ENCODE results near the gene CD58.

Gene CD58

DNA sequence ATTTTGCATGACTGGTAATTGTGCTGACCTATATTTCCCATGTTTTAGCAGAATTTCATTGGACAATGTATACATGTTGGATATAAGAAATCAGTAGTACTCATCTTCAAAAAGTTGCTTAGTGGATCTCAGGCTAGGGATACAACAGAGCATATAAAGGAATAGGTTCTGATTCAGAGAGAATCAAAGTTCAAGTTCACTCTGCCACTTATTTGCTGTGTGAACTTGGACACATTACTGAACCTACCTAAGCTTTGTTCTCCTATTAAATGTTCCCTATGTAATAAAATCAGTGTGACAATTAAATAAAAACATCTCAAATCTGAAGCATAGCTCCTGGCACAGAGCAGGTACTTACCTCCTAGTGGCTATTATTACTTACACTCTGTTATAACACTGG, 9.3 kb downstream of the CD58 start:
- Histone ChIP-seq H3K27me3 (ENCODE audit: control insufficient read depth, insufficient read depth, low read length) (no peaks in the 10 kb centered on the region), H3K36me3 (ENCODE audit: control insufficient read depth, insufficient read depth, low read length) (no peaks in the 10 kb centered on the region), H3K9me3 (ENCODE audit: control insufficient read depth, low read length) (no peaks in the 10 kb centered on the region), H3K4me1 (ENCODE audit: control insufficient read depth, insufficient read depth, low read length) (peaks cover 10% of the 10 kb centered on the region), H3K9ac (ENCODE audit: low read length) (no peak overlapping the region), H3K4me3 (ENCODE audit: low read length) (no peak overlapping the region)

- no peak overlapping the region for H3K4me3 ChIP-seq (ENCODE audit: low read length)
Measured at GRCh38 chr1:116560704-116561490, 9.9 kb downstream of the CD58 start.

GRCh38 chr1:116559304-116559761, 11.5 kb downstream of the CD58 start:
- Histone ChIP-seq H3K4me1 (ENCODE audit: control insufficient read depth, insufficient read depth, low read length) (peaks cover 18% of the 10 kb centered on the region), H3K4me3 (ENCODE audit: low read length) (no peak overlapping the region)

More at GRCh38 chr1:116560704-116561490, 9.9 kb downstream of the CD58 start:
- peaks cover 17% of the 10 kb centered on the region for H3K4me1 ChIP-seq (ENCODE audit: control insufficient read depth, insufficient read depth, low read length)
- H3K27me3 ChIP-seq (ENCODE audit: control insufficient read depth, insufficient read depth, low read length), result no peaks in the 10 kb centered on the region
- H3K9me3 ChIP-seq (ENCODE audit: control insufficient read depth, low read length), result no peaks in the 10 kb centered on the region
- no peak overlapping the region for H3K9ac ChIP-seq (ENCODE audit: low read length)
- no peaks in the 10 kb centered on the region for H3K36me3 ChIP-seq (ENCODE audit: control insufficient read depth, insufficient read depth, low read length)

GRCh38 chr1:116558571-116558970, 12.3 kb downstream of the CD58 start:
- peaks cover 20% of the 10 kb centered on the region for H3K4me1 ChIP-seq (ENCODE audit: control insufficient read depth, insufficient read depth, low read length)

More at GRCh38 chr1:116559304-116559761, 11.5 kb downstream of the CD58 start:
- no peak overlapping the region for H3K9ac ChIP-seq (ENCODE audit: low read length)
- H3K27me3 ChIP-seq (ENCODE audit: control insufficient read depth, insufficient read depth, low read length), result no peaks in the 10 kb centered on the region
- H3K9me3 ChIP-seq (ENCODE audit: control insufficient read depth, low read length), result no peaks in the 10 kb centered on the region
- no peaks in the 10 kb centered on the region for H3K36me3 ChIP-seq (ENCODE audit: control insufficient read depth, insufficient read depth, low read length)

GRCh38 chr1:116558140-116558549, 12.7 kb downstream of the CD58 start:
- H3K36me3 ChIP-seq (ENCODE audit: control insufficient read depth, insufficient read depth, low read length), result no peaks in the 10 kb centered on the region
- no peak overlapping the region for H3K4me3 ChIP-seq (ENCODE audit: low read length)
- no peaks in the 10 kb centered on the region for H3K9me3 ChIP-seq (ENCODE audit: control insufficient read depth, low read length)
- peaks cover 25% of the 10 kb centered on the region for H3K4me1 ChIP-seq (ENCODE audit: control insufficient read depth, insufficient read depth, low read length)
- H3K27me3 ChIP-seq (ENCODE audit: control insufficient read depth, insufficient read depth, low read length), result no peaks in the 10 kb centered on the region
- no peak overlapping the region for H3K9ac ChIP-seq (ENCODE audit: low read length)

More at GRCh38 chr1:116558571-116558970, 12.3 kb downstream of the CD58 start:
- Histone ChIP-seq H3K27me3 (ENCODE audit: control insufficient read depth, insufficient read depth, low read length) (no peaks in the 10 kb centered on the region), H3K36me3 (ENCODE audit: control insufficient read depth, insufficient read depth, low read length) (no peaks in the 10 kb centered on the region), H3K4me3 (ENCODE audit: low read length) (no peak overlapping the region), H3K9ac (ENCODE audit: low read length) (no peak overlapping the region), H3K9me3 (ENCODE audit: control insufficient read depth, low read length) (no peaks in the 10 kb centered on the region)

- peaks cover 25% of the 10 kb centered on the region for H3K4me1 ChIP-seq (ENCODE audit: control insufficient read depth, insufficient read depth, low read length)
- no peak overlapping the region for H3K4me3 ChIP-seq (ENCODE audit: low read length)
- no peaks in the 10 kb centered on the region for H3K9me3 ChIP-seq (ENCODE audit: control insufficient read depth, low read length)
- no peak overlapping the region for H3K9ac ChIP-seq (ENCODE audit: low read length)
- H3K36me3 ChIP-seq (ENCODE audit: control insufficient read depth, insufficient read depth, low read length), result no peaks in the 10 kb centered on the region
- H3K27me3 ChIP-seq (ENCODE audit: control insufficient read depth, insufficient read depth, low read length), result no peaks in the 10 kb centered on the region
Measured at GRCh38 chr1:116557323-116557878, 13.4 kb downstream of the CD58 start.

GRCh38 chr1:116556289-116557006, 14.4 kb downstream of the CD58 start:
- Histone ChIP-seq H3K27me3 (ENCODE audit: control insufficient read depth, insufficient read depth, low read length) (no peaks in the 10 kb centered on the region), H3K4me1 (ENCODE audit: control insufficient read depth, insufficient read depth, low read length) (peaks cover 25% of the 10 kb centered on the region), H3K9me3 (ENCODE audit: control insufficient read depth, low read length) (no peaks in the 10 kb centered on the region), H3K4me3 (ENCODE audit: low read length) (no peak overlapping the region), H3K36me3 (ENCODE audit: control insufficient read depth, insufficient read depth, low read length) (no peaks in the 10 kb centered on the region), H3K9ac (ENCODE audit: low read length) (no peak overlapping the region)

GRCh38 chr1:116554924-116555323, 15.9 kb downstream of the CD58 start:
- no peaks in the 10 kb centered on the region for H3K27me3 ChIP-seq (ENCODE audit: control insufficient read depth, insufficient read depth, low read length)
- H3K4me3 ChIP-seq (ENCODE audit: low read length), result no peak overlapping the region

DNA sequence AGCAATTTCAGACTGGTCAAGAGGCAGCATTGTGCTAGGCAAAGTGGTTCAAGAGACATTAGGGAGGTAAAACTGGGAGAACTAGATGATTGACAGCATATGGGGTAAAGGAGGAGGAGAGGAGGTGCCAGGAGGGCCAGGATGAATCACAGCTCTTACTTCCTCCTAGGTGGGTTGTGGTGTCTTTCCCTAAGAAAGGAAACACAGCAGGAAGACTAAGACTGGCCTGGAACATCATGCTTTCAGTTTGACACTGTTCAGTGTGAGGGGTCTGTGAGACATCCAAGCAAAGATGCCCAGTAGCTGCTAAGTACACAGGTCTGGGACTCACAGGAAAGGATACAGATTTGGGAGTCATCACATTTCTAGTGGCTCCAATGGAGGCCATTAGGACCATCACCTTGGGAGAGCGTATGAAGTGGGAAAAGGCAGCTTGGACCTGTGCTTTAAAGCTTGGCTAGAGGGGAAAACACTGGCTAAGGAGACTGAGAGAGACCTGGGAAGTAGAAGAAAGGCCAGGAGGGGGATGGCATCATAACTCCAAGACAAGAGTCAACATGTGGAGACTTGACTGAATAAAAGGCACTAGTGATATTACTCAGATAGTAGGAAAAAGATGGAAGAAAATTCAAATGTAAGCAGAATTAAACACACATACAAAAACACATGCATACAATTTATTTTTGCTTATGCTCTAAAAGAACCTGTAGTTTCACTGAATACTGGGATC, 17.3 kb downstream of the CD58 start:
- Histone ChIP-seq H3K9ac (ENCODE audit: low read length) (no peak overlapping the region), H3K4me1 (ENCODE audit: control insufficient read depth, insufficient read depth, low read length) (peaks cover 25% of the 10 kb centered on the region), H3K4me3 (ENCODE audit: low read length) (no peak overlapping the region), H3K36me3 (ENCODE audit: control insufficient read depth, insufficient read depth, low read length) (no peaks in the 10 kb centered on the region), H3K27me3 (ENCODE audit: control insufficient read depth, insufficient read depth, low read length) (no peaks in the 10 kb centered on the region), H3K9me3 (ENCODE audit: control insufficient read depth, low read length) (no peaks in the 10 kb centered on the region)

More at GRCh38 chr1:116554924-116555323, 15.9 kb downstream of the CD58 start:
- peaks cover 25% of the 10 kb centered on the region for H3K4me1 ChIP-seq (ENCODE audit: control insufficient read depth, insufficient read depth, low read length)
- H3K9me3 ChIP-seq (ENCODE audit: control insufficient read depth, low read length), result no peaks in the 10 kb centered on the region
- H3K9ac ChIP-seq (ENCODE audit: low read length), result no peak overlapping the region
- no peaks in the 10 kb centered on the region for H3K36me3 ChIP-seq (ENCODE audit: control insufficient read depth, insufficient read depth, low read length)

DNA sequence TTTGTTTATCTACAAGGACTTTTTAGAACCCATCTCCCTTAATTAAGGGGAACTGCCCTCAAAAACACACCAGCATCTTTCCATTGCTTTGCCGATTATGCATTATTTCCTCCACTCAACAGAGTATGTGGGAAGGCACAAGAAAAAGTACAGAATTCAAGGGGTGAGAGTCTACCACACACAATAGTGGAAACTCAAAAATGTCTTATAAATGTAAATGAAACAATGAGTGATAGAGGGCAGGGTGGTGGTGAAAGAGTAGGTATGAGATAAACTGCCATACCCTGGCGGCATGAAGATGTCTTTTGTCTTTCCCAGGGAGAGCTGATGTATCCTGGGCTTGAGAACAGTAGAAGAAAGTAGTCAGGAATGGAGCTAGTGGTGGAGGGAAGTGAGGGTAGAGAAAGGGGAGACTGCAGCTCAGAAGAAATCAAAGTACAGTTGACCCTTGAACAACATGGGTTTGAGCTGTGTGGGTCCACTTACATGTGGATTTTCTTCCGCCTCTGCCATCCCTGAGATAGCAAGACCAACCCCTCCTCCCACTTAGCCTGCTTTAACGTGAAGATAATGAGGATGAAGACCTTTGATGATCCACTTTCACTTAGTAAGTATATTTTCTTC, 24.4 kb downstream of the CD58 start:
- H3K4me3 ChIP-seq (ENCODE audit: low read length), result no peak overlapping the region
- H3K36me3 ChIP-seq (ENCODE audit: control insufficient read depth, insufficient read depth, low read length), result no peaks in the 10 kb centered on the region
- no peaks in the 10 kb centered on the region for H3K4me1 ChIP-seq (ENCODE audit: control insufficient read depth, insufficient read depth, low read length)
- no peaks in the 10 kb centered on the region for H3K9me3 ChIP-seq (ENCODE audit: control insufficient read depth, low read length)
- H3K9ac ChIP-seq (ENCODE audit: low read length), result no peak overlapping the region
- H3K27me3 ChIP-seq (ENCODE audit: control insufficient read depth, insufficient read depth, low read length), result no peaks in the 10 kb centered on the region

DNA sequence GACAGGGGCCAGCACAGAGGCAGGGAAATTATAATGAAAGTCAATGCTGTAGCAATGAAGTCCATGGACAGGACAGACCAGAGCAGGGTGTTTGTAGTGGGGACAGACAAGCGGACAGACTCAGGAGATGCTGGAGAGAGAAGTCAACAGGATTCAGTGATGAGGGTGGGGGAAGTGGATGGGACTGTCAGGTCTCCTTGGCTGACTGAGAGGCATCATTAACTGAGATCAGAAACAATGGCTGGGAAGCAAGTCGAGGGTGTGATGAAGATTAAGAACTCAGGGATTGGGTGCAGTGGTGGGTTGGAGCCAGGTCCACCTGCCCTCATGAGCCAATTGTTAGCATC, 25.5 kb downstream of the CD58 start:
- Histone ChIP-seq H3K9me3 (ENCODE audit: control insufficient read depth, low read length) (no peaks in the 10 kb centered on the region), H3K9ac (ENCODE audit: low read length) (no peak overlapping the region), H3K4me3 (ENCODE audit: low read length) (no peak overlapping the region), H3K36me3 (ENCODE audit: control insufficient read depth, insufficient read depth, low read length) (no peaks in the 10 kb centered on the region), H3K27me3 (ENCODE audit: control insufficient read depth, insufficient read depth, low read length) (no peaks in the 10 kb centered on the region), H3K4me1 (ENCODE audit: control insufficient read depth, insufficient read depth, low read length) (no peaks in the 10 kb centered on the region)
